ENCODE results near the gene MOAP1.
"Not testable (repeated sequence)": the region's sequence is repeated elsewhere in the genome, so short reads cannot be mapped to it uniquely, and the experiment has no call there.

Gene MOAP1

GRCh38 chr14:93183596-93184317, 940 bp downstream of the MOAP1 start:
- DNase-seq: no peak

GRCh38 chr14:93175492-93175891, 9.2 kb downstream of the MOAP1 start:
- DNase-seq: no peak

- DNase-seq: not testable (repeated sequence)
These were observed 10.0 kb downstream of the MOAP1 start for GRCh38 chr14:93174731-93175130.

GRCh38 chr14:93173943-93174395, 10.7 kb downstream of the MOAP1 start:
- DNase-seq: no peak

GRCh38 chr14:93171376-93171775, 13.3 kb downstream of the MOAP1 start:
- no peak for DNase-seq

GRCh38 chr14:93170141-93170540, 14.6 kb downstream of the MOAP1 start:
- DNase-seq: not testable (repeated sequence)

- DNase-seq: not testable (repeated sequence)
These were observed 15.1 kb downstream of the MOAP1 start for GRCh38 chr14:93169619-93170018.

GRCh38 chr14:93168610-93169009, 16.1 kb downstream of the MOAP1 start:
- DNase-seq: not testable (repeated sequence)

GRCh38 chr14:93165271-93166265, 19.1 kb downstream of the MOAP1 start:
- not testable (repeated sequence) for DNase-seq

- DNase-seq: no peak
These were observed 21.1 kb downstream of the MOAP1 start for GRCh38 chr14:93163564-93163963.

GRCh38 chr14:93161411-93161940, 23.2 kb downstream of the MOAP1 start:
- no peak for DNase-seq

GRCh38 chr14:93160353-93160801, 24.3 kb downstream of the MOAP1 start:
- no peak for DNase-seq

- DNase-seq: not testable (repeated sequence)
These were observed 24.9 kb downstream of the MOAP1 start for GRCh38 chr14:93159625-93160352.

GRCh38 chr14:93158349-93158748, 26.3 kb downstream of the MOAP1 start:
- not testable (repeated sequence) for DNase-seq

- DNase-seq: no peak
These were observed 27.9 kb downstream of the MOAP1 start for GRCh38 chr14:93156693-93157369.

GRCh38 chr14:93155667-93156066, 29.0 kb downstream of the MOAP1 start:
- no peak for DNase-seq

GRCh38 chr14:93153121-93153520, 31.6 kb downstream of the MOAP1 start:
- no peak for DNase-seq

- no peak for DNase-seq
These were observed 34.2 kb downstream of the MOAP1 start for GRCh38 chr14:93150227-93151208.

GRCh38 chr14:93148979-93149378, 35.7 kb downstream of the MOAP1 start:
- DNase-seq: no peak

GRCh38 chr14:93146119-93146518, 38.6 kb downstream of the MOAP1 start:
- no peak for DNase-seq
